Stimulated activated CD4-positive, alpha-beta T cell treated with anti-CD3 and anti-CD28 coated beads, Interleukin-4, amount 100 ng/mL, for 4 hours (primary cell): Measurements from ENCODE around the gene LYPD8.

Experiments
- DNase-seq, 2 experiments: peaks; one replicate each; pipeline ENCODE4 v3.0.0-alpha.2; 2020

The LYPD8 gene

DNA sequence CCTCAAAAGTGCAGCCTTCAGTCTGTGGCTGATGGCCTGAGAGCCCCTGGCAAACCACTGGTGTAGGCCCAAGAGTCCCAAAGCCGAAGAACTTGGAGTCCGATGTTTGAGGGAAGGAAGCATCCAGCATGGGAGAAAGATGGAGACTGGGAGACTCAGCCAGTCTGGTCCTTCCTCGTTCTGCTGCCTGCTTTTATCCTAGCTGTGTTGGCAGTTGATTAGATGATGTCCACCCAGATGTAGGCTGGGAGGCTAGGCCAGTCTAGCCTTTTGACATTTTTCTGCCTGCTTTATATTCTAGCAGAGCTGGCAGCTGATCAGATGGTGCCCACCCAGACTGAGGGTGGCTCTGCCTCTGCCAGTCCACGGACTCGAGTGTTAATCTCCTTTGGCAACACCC, 1.1 kb upstream of the LYPD8 start:
- DNase-seq: no peak

DNA sequence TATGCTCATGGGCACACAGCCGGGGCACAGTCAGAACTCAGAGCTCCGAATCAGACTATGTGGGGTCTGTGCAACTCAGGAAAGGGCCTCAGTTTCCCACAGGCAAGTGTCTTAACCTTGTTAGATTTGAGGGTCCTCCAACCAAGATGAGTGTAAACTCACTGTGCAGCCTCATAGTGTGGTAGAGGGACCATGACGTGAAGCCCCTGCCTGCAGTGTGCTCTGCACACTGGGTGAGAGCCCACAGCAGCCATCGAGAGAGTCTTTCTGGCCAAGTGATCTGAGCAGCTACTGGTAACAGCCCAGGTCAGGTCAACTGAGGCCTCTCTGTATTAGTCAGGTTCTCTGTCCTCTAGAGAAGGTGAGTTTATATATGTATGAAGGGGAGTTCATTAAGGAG, 592 bp upstream of the LYPD8 start:
- DNase-seq: no peak

DNA sequence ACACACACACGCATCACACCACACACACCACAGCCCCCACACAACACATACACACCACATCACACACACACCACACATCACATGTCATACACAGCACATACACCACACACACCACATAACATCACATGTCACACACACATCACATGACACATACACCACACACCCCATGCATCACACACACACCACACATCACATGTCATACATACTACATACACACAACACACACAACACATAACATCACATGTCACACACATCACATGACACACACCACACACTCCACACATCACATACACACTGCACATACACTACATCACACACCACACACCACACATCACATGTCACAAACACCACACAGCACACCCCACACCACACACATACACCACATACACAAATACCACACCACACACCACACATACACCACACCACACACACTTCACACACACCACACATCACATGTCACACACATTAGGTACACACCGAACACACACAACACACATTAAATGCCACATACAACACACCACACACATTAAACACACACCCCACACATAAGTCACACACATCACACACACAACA, 1.8 kb downstream of the LYPD8 start:
- DNase-seq: no peak

DNA sequence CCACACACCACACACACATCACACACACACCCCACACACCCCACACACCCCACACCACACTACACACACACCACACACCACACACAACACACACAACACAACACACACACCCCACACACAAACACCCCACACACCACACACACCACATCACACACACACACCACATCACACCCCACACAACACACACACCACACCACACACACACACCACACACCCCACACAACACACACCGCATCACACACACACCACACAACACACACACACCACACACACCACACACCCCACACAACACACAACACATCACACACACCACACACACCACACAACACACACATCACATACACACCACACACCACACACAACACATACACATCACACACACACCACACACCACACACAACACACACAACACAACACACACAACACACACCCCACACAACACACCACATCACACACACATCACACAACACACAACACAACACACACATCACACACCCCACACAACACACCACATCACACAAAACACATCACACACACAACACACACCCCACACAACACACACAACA, 2.4 kb downstream of the LYPD8 start:
- DNase-seq: no peak

DNA sequence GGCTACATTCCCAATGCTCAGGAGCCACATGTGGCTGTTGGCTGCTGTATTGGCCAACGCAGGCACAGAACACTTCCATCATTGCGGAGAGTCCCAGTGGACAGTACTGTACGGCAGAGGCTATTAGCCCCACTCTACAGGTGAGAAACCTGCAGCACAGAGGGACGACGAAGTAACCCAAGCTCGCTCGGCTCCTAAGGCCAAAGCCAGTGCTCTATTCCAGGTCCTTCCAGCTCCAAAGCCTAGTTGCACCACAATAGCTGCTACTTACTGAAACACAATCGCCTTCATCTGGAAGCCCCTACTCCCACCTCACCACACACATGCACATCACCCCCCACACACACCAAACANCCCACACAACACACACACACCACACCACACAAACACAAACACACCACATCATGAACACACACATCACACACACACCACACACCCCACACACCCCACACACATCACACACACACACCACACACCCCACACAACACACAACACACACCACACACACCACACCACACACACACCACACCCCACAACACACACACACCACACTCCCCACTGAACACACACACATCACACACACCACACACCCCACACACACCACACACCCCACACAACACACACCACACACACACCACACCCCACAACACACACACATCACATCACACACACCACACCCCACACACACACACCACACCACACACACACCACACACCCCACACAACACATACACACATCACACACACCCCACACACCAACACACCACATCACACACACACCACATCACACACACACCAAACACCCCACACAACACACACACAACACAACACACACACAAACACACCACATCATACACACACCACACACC, 3.2 kb downstream of the LYPD8 start:
- no peak for DNase-seq

DNA sequence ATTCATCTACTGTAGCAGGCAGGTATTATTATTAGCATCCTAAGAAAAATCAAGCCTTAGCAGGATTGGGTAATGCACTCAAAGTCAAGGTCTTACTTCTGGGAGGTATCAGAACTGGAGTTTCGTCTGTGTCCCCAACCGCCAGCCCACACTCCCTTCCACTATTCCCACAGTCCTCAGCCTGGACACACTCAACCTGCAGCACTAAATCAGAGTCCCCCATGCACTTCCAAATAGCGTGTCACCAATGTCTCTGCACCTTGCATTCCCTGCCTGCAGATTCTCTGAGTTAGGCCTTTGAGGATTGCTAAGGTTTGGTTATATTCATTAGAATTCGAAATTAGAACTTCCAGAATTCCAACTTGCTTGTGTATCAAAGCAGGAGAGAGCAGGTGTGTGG, 3.9 kb downstream of the LYPD8 start:
- no peak for DNase-seq

DNA sequence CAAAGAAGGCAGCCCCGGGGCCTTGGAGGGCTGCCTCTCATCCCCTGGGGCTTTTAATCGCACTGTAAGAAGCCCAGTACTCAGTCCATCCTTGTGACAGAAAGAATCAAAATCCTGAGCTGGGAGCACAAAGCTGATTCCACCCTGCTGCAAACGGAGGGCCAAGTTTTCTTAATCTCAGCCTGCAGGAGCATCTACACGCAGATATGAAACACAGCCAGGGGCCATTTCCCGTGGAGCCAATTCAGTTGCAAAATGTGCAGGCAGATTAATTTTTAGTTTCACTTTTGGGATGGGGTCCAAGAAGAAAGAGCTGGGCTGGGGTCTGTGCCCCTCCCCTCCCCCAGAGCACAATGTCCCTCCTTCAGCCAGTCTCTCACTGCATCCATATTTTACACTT, 4.4 kb downstream of the LYPD8 start:
- DNase-seq: no peak

DNA sequence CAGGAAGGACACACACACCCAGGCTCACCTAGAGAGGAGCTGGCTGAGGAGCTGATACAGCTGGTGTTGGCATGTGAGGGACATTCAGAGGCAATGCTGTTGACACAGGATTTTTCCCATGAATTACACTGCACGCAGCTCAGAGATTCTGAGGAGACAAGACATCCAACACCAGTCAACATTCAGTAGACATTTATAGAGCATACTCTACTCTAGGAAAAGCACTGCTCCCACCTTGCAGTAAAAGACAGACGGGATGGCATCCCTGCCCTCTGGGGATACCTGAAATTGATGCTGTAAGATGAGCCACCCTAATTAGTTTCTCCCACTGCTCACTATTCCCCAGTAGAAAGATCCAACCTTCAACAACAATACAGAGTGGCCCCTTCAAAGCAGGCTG, 5.1 kb downstream of the LYPD8 start:
- DNase-seq: no peak

DNA sequence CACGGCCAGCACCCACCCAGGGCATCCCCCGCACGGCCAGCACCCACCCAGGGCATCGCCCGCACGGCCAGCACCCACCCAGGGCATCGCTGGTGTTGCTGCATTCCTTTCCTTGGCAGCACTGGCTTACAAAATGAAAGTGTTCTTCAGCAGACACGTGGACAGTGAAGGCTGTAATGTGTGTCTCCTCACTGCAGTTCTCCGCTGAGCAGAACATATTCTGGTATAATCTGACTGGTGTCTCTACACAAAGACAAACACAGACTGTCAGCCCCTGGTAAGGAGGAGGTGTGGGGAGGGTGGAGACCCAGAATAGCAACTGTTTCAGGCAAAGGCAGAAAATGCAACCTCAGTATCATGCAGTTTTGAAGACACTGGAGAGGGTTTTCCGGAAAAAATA, 7.3 kb downstream of the LYPD8 start:
- DNase-seq: no peak

DNA sequence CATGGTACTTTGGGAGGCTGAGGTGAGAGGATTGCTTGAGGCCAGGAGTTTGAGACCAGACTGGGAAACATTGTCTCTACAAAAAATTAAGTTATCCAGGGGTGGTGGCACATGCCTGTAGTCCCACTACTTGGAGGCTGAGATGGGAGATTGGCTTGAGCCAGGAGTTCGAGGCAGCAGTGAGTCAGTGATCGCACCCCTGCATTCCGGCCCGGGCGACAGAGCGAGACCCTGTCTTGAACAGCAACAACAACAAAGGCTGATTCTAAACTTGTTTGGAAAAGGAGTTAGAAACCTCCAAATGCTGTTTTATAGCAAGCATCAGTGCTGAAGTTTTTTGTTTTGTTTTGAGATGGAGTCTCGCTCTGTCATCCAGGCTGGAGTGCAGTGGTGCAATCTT, 14.7 kb downstream of the LYPD8 start:
- no peak for DNase-seq

DNA sequence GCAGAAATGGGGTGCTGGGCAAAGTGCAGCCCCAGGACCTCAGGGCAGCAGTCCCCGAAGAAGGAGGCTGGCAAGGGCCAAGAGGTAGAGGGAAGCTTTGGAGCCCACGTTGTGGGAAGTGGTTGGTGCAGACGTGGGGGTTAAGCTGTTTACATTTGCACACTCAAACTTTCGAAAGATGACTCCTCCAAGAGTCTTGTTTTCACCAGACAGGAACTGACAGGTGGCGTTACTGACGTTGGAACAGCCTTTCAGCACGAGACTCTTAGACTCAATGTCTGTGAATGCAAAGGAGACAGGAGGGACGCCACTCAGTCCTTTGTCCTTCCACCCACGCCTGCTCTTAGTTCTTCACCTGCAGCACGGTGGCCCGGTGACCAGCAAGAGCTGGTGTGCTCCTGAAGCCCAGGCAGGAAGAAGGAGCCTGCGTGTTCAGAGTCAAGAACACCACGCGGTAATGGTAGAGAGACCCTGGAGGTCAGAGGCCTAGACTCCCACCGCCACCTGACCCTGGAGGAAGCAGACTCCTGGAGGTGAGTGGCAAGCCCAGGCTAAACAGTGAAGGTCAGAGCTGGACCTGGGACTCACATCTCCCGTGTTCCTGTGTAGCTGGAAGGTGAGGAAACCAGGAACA, 15.9 kb downstream of the LYPD8 start:
- no peak for DNase-seq

DNA sequence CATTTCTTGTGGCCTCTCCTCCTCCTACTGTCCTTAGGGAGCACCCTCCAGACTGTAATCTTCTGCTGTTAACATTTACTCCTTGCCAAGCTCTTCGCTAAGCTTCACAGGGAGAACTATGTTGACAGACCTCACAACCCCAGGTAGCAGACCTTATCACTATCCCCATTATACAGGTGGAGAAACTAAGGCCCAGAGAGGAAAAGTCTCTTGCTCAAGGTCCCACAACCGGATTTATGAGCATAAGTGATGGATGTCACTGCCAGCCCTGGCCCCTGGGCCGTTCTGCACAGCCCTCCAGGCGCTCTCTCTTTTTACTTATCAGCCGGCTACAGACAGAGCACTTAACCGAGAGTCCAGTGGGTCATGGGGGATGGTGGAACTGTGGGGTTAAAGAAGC, 18.1 kb downstream of the LYPD8 start:
- no peak for DNase-seq

DNA sequence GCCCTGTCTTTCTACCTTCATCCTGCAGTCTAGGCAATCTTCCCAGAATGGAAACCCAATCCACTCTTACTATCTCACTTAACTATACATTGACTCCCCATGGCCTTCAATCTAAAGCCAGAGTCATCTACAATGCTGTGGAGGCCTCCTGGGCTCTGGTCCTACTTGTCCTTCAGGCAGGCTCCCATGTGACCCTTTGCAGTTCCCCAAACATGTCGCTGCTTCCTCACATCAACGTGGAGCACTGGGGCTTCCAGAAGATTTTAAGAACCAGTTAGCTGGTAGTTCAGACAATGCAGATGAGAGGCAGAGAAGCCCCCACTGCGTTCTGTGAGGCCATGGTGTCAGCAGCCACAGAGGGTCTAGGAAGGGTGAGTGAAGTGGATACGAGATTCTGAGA, 18.6 kb downstream of the LYPD8 start:
- DNase-seq: no peak

DNA sequence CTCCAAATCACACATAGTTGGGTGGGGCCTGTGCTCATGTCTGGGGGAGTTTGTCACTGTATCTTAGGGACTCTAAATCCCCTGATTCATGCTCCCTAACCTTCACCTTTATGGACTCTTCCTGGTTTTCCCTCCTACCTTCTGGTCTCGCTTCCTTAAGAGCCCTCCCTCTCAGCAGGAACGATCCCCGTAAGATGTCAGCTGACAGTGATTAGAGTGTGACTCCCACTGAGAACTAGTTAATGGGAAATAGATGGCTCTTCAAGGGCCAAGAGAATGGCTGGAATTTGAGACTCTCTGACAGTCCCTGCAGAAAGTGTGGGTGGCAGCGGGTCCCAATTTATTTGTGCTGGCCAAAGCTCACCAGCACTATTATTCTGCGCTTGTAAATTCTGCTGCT, 22.0 kb downstream of the LYPD8 start:
- no peak for DNase-seq

DNA sequence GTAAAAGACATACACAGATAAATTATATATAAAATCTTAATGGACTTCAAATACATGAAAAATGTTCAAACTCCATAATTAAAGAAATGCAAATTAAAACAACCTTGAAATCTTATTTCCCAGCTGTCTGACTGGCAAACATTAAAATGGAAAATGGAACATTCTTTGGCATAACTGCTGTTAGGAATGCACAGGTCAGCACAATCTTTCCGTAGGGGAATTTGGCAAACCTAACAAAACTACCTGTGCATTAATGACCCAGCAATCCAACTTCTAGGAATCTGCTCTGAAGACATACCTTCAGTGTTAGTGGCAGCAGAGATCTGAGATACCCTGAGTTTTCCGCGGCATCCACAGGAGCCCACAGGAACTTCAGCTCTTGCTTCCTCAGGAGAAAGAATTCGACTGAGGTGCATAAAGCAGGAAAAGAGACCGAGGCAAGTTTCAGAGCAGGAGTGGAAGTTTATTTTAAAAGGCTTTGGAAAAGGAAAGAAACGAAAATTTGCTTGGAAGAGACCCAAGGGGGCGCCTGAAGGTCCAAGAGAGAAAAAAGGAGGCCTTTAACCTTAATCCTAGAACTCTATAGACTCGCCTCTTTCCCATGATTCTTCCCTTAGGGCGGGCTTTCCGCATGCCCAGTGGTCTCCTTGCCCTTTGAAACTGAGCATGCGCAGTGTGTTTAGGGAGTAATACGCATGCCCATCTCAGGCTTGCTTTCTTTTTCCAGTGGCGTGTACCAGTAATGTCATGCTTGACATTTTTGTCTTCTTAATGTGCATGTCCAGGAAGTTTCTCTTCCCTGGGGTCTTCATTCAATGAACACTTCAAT, 24.8 kb downstream of the LYPD8 start:
- no peak for DNase-seq

DNA sequence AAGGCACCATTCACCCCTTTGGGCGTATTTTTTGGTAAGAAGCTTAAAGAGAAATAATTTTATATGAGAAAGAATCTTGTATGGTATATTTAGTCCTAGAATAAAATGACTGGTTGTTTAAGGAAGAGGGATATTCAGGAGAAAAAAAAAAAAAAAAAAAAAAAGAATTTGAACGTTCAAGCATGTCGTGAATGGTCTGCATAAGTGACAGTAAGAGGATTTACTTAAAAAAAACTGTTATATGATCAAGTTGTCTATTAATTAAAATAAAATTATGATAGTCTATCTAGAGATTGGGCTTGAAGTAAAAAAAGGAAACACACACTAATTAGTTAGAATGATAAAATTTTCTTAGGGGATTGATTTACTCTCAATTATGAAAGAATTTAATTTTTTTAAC, 41.3 kb downstream of the LYPD8 start:
- DNase-seq: no peak

DNA sequence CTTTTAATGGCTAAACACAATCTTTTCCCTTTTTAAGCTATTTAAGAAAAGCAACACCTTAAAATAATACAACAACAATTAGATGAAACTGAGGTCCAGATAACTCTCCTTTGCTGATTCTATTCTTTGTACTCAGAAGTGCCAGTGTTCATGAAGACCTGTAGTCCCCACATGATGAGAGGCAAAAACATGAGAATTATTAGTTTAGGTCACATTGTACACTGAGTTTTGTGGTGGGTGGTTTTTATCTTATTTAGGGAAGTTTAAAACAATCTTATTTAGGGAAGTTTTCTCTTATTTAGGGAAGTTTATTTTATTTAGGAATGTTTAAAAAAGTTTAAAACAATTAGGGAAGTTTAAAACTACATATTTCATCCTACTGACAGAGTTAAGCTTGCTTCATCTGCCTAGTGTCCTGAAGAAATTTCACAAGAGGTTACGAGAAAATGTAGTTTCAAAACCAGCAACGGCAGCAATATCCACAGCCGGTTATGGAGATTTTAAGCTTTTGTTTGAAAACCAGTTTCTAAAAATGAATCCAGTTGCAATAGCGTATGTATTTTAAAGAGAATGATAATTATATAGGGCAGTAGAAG, 45.2 kb downstream of the LYPD8 start:
- no peak for DNase-seq

DNA sequence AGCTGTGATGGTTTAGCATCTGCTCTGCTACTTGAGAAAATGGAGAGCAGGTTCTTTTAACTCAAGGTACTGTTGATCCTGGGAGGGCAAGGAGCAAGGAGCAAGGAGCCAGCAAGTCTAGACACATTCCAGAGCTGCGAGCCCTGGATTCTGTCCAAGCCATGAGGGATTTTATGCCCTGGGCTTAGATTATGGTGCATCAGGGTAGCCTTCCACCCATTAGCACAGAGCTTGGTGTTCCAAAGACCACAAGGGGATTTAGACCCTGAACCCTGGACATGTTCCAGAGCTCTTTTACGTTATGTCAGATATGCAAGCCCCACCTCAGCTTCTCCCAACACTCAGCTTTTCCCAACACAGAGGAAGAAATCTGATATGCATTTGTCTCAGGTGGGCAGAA, 51.0 kb downstream of the LYPD8 start:
- no peak for DNase-seq

DNA sequence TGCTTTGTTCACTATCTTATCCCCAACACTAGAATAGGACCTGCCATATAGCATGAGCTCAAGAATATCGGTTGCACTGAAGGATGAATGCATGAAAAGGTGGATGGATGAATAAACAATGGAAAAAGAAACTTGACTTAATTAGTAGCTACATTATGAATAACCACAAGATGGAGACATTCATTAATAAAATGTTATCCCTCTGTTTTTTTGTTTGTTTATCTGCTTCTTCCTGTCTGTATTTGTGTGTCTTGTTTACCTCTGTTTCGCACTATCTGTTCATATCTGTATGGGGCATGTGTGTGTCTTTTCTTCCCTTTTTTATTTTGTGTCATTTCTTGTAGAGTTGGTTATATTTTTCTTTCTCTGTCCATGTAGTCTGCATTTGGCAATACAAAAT, 51.9 kb downstream of the LYPD8 start:
- no peak for DNase-seq

DNA sequence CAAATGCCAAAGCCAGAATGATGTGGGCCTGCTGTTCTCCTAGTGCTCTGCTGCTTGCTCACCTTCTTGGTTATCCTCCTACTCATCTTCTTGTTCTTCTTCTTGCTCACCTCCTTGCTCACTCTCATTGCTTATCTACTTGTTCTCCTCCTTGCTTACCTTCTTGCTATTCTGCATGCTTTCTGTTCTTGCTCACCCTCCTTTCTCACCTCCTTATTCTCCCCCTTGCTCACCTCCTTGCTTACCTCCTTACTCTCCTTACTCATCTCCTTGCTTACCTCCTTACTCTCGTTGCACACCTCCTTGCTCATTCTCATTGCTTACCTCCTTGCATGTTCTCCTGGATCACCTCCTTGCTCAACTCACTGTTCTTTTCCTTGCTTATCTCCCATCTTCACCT, 52.8 kb downstream of the LYPD8 start, which contains the start of gene OR14I1:
TSS of gene OR14I1 (minus strand) at position 53 of the 400 bp plus-strand sequence.
- DNase-seq: no peak

DNA sequence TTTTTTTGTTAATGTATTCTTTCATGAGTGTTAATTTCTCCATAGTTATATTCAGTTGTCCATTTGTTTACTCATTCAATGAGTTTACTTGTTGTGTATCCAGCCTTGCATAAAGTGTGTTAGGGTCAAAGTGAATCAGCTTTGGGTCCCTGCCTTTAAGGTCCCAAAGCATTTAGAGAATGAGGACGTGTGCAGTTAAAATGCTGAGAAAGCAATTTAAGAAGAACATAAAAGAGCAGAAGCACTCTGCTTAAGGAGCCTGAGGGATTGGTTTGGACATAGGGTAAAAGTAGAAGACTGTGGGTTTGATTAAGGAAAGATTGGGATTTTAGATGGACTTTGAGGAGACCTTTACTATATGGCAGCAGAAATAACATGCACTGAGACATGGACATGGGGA, 56.5 kb downstream of the LYPD8 start:
- no peak for DNase-seq

DNA sequence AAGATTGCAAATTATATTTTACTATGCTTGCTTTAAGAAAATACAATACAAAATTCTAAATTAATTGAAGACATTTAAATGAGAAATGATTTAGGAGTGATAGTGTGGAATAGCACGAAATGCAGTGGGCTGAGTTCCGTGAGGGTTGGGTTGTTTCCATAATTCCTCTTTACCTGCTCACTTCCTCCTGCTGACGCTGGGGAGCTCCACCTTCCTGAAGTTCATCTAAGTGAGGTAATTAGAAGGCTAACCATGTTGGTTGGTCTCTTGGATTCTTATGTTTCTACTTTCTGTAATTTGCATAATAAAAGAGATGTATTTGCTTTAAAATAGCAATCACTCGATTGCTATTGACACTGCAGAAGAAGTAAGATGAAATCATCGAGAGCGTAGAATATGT, 57.7 kb downstream of the LYPD8 start:
- DNase-seq: no peak

DNA sequence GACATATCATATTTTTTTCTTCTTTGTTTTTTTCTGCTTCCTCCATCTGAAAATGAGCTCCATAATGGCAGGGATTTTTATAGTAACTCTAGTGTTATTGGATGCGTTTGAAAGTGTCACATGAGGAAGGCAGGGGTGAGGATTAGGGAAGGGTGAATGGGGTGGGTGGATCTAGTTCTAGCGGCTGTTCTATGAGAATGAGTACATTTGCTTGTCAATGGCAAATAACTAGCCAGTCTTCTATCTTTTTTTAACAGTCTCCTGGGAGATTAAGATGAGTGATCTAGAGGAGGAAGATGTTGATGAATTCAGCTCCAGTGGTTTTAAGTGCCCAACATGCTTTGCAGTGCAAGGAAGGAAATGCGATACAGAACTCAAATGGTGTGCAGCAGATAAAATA, 58.8 kb downstream of the LYPD8 start:
- DNase-seq: no peak
